DOHH2 (cell line): ENCODE measurements around the gene OTOA.

ENCODE experiments used
- H3F3A ChIP-seq: fragments of 200-600 bp; sonication (generic), shearing (Covaris generic); 2 replicates; pipeline ENCODE4 v1.6.0; 2016; ENCODE audit warnings: antibody characterized with exemption, mild to moderate bottlenecking; ENCODE audit not compliant: control insufficient read depth, insufficient read depth
- H3K27ac ChIP-seq: fragments of 200-600 bp; sonication (generic); 2 replicates; pipeline ENCODE4 v1.5.1; 2014; ENCODE audit warnings: low read depth, mild to moderate bottlenecking, low read length, moderate library complexity
- H3K27me3 ChIP-seq: fragments of 200-600 bp; sonication (generic); 2 replicates; pipeline ENCODE4 v1.6.1; 2014; ENCODE audit warnings: mild to moderate bottlenecking, low read length, mixed read lengths; ENCODE audit not compliant: control insufficient read depth
- H3K36me3 ChIP-seq: fragments of 200-600 bp; sonication (generic); 2 replicates; pipeline ENCODE4 v1.6.1; 2014; ENCODE audit warnings: mild to moderate bottlenecking, low read length, moderate library complexity, mixed read lengths; ENCODE audit not compliant: control insufficient read depth
- H3K4me1 ChIP-seq: fragments of 200-600 bp; sonication (generic); 2 replicates; pipeline ENCODE4 v1.6.1; 2014; ENCODE audit warnings: mild to moderate bottlenecking, low read length, mixed read lengths; ENCODE audit not compliant: control insufficient read depth
- H3K4me2 ChIP-seq: fragments of 200-600 bp; sonication (generic); 2 replicates; pipeline ENCODE4 v1.6.0; 2014; ENCODE audit warnings: mild to moderate bottlenecking, low read length, moderate library complexity
- H3K4me3 ChIP-seq: fragments of 200-600 bp; sonication (generic); 2 replicates; pipeline ENCODE4 v1.5.1; 2014; ENCODE audit warnings: mild to moderate bottlenecking, low read length, mixed read lengths
- H3K79me2 ChIP-seq: fragments of 200-600 bp; sonication (generic); 2 replicates; pipeline ENCODE4 v1.6.1; 2014; ENCODE audit warnings: mild to moderate bottlenecking, low read length, mixed read lengths; ENCODE audit not compliant: control insufficient read depth
- H3K9me2 ChIP-seq: fragments of 200-600 bp; sonication (generic); replicated peaks from 2 replicates; pipeline ENCODE4 v1.6.1; 2014; ENCODE audit warnings: mild to moderate bottlenecking, low read length, mixed read lengths; ENCODE audit not compliant: control insufficient read depth
- H3K9me3 ChIP-seq: fragments of 200-600 bp; sonication (generic); 2 replicates; pipeline ENCODE4 v1.6.1; 2014; ENCODE audit warnings: antibody characterized with exemption, low read length, mixed read lengths; ENCODE audit not compliant: control insufficient read depth, insufficient read depth
- H4K20me1 ChIP-seq: fragments of 200-600 bp; sonication (generic); 2 replicates; pipeline ENCODE4 v1.6.0; 2014; ENCODE audit warnings: low read depth, mild to moderate bottlenecking, antibody characterized with exemption, low read length, moderate library complexity; ENCODE audit not compliant: control insufficient read depth, insufficient read depth
- CTCF ChIP-seq: fragments of 200-600 bp; sonication (generic); IDR thresholded peaks from one replicate; pipeline ENCODE4 v1.5.1; 2014; ENCODE audit warnings: antibody characterized with exemption, mild to moderate bottlenecking, low read depth, low read length; ENCODE audit not compliant: poor library complexity, severe bottlenecking
- EZH2phosphoT487 ChIP-seq: fragments of 200-600 bp; sonication (generic); IDR thresholded peaks from 2 replicates; pipeline ENCODE4 v1.6.1; 2017; ENCODE audit warnings: borderline replicate concordance, mild to moderate bottlenecking, antibody characterized with exemption, low read length, moderate library complexity, mixed read lengths

Gene OTOA

DNA sequence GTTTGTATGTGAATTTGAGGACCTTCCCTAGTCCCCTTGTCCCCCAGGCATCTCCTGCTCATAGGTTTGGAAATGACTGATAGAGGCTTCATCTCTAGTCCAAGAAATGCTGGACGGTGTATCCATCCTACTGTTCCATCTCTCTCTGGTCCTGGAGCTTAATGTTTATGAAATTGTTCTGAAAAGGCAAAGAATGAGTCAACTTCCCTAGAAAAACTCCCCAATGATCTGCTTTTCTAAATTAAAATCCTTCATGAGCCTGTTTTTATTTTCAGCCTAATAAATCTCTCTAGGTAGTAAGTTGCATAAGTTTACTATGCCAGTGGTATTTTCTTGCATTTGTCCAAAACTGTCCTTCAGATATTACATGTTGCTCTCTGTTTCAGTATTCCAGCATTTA is 9.3 kb upstream of the OTOA start:
- Histone ChIP-seq H3K36me3 (peaks cover 21% of the 10 kb centered on the region), H4K20me1 (peaks cover 8% of the 10 kb centered on the region; the same call in 1 of the 2 replicates), H3K27me3 (no peaks in the 10 kb centered on the region), H3K4me3 (no peak overlapping the region), H3K9me2 (no peaks in the 10 kb centered on the region), H3K9me3 (no peaks in the 10 kb centered on the region), H3F3A (peaks cover 24% of the 10 kb centered on the region), H3K27ac (no peak overlapping the region), H3K4me1 (peaks cover 77% of the 10 kb centered on the region), H3K4me2 (no peak overlapping the region), H3K79me2 (peaks cover 6% of the 10 kb centered on the region)
- TF ChIP-seq CTCF (no peak), EZH2phosphoT487 (no peak)

DNA sequence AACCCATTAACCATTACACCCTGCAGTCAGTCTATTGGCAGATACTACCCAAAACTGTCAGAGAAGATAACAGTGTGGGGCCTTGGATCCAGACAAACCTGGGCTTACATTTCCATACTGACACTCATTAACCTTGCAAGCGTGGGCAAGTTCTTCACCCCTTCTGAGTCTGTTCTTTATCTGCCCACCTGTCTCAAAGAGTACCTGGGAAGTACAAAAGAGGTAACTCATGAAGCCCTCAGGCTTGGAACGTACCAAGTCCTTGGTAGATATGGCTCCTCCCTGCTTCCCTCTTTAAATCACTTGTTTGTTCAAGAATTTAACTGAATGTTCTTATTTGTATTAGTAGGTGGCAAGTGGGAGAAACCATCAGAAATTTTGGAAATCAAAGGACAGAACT is 8.9 kb upstream of the OTOA start:
- H3K4me3 ChIP-seq = no peak overlapping the region
- H4K20me1 ChIP-seq = peaks cover 8% of the 10 kb centered on the region; the same call in 1 of the 2 replicates
- no peak for TF ChIP-seq EZH2phosphoT487
- TF ChIP-seq CTCF = no peak
- H3K79me2 ChIP-seq = peaks cover 6% of the 10 kb centered on the region
- peaks cover 21% of the 10 kb centered on the region for H3K36me3 ChIP-seq
- H3F3A ChIP-seq = peaks cover 26% of the 10 kb centered on the region
- no peak overlapping the region for H3K27ac ChIP-seq
- no peaks in the 10 kb centered on the region for H3K27me3 ChIP-seq
- H3K4me2 ChIP-seq = no peak overlapping the region
- peaks cover 77% of the 10 kb centered on the region for H3K4me1 ChIP-seq
- H3K9me3 ChIP-seq = no peaks in the 10 kb centered on the region
- H3K9me2 ChIP-seq = no peaks in the 10 kb centered on the region

- Histone ChIP-seq H3K4me3 (peak overlapping the region; percentile 43), H3K9me3 (no peaks in the 10 kb centered on the region), H4K20me1 (peaks cover 8% of the 10 kb centered on the region; the same call in 1 of the 2 replicates), H3K9me2 (no peaks in the 10 kb centered on the region), H3K27ac (peak overlapping the region; percentile 77), H3K27me3 (no peaks in the 10 kb centered on the region), H3K79me2 (peaks cover 3% of the 10 kb centered on the region; the same call in 1 of the 2 replicates), H3K4me2 (peak overlapping the region; percentile 64), H3K4me1 (peaks cover 80% of the 10 kb centered on the region), H3F3A (peaks cover 24% of the 10 kb centered on the region), H3K36me3 (peaks cover 21% of the 10 kb centered on the region)
- TF ChIP-seq EZH2phosphoT487 (no peak), CTCF (peak; percentile 97)
Observed at GRCh38 chr16:21656795-21657768, 6.7 kb upstream of the OTOA start.
